Stimulated activated CD8-positive, alpha-beta memory T cell treated with anti-CD3 and anti-CD28 coated beads, Interleukin-15, amount 100 ng/mL, for 24 hours (primary cell): ENCODE data around the gene P4HA1.

Experiments used
- DNase-seq: peaks from one replicate; pipeline ENCODE4 v3.0.0-alpha.2; 2020; ENCODE audit warnings: low read depth

The P4HA1 gene

GRCh38 chr10:73093922-73094850, 2.5 kb downstream of the P4HA1 start:
- DNase-seq = no peak

DNA sequence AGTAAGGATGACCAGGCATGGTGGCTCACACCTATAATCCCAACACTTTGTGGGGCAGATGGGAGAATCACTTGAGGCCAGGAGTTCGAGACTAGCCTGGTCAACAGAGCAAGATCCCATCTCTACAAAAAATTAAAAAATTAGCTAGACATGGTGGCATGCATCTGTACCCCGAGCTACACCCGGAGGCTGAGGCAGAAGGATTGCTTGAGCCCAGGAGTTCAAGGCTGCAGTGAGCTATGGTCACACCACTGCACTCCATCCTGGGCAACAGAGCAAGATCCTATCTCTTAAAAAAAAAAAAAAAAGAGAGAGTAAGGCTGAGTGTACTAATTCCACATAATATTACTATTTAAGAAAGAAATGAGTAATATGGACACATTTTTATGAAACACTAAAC, 3.8 kb downstream of the P4HA1 start:
- no peak for DNase-seq

DNA sequence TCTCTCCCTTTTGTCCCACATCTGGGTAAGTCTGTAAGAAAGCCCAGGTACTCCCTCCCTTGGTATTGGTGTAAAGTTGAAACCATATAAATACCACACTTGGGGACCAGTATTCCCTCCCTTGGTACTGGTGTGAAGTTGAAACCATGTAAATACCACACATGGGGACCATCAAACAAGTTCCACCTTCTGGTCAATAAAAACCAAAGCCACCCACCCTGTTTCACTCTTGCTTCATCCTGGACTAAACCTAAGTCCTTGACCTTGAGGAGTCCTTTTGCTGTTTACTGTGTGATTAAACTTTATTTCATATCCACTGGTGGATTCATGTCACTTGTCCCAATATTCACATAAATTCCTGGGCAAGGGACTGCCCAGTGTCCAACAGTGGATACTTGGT, 8.4 kb downstream of the P4HA1 start:
- DNase-seq = no peak

GRCh38 chr10:73086816-73087215, 9.8 kb downstream of the P4HA1 start:
- DNase-seq = no peak

- no peak for DNase-seq
Observed at GRCh38 chr10:73084209-73084608, 12.5 kb downstream of the P4HA1 start.

GRCh38 chr10:73083221-73083620, 13.4 kb downstream of the P4HA1 start:
- no peak for DNase-seq

GRCh38 chr10:73079779-73080541, 16.7 kb downstream of the P4HA1 start:
- no peak for DNase-seq

- DNase-seq = no peak
Observed at GRCh38 chr10:73076360-73077183, 20.1 kb downstream of the P4HA1 start.

- DNase-seq = no peak
Observed at GRCh38 chr10:73075829-73076228, 20.8 kb downstream of the P4HA1 start.

GRCh38 chr10:73073627-73074026, 23.0 kb downstream of the P4HA1 start:
- DNase-seq = no peak

DNA sequence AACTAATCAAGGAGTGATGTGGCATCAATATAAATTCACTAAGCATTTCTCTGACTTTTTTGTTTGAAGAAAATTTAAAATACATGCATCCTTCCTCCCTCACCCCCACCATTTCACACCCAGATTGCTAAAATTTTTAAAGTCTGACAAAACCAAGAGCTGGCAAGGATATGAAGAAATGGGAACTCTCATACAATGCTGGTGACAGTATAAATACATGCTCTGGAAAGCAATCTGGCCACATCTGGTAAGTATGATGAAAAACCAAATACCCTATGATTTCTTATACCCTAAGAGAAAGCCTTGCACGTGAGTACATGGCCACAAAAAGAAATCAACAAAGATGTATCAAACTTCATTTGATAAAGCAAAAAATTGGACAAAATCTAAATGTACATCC, 31.2 kb downstream of the P4HA1 start:
- no peak for DNase-seq

DNA sequence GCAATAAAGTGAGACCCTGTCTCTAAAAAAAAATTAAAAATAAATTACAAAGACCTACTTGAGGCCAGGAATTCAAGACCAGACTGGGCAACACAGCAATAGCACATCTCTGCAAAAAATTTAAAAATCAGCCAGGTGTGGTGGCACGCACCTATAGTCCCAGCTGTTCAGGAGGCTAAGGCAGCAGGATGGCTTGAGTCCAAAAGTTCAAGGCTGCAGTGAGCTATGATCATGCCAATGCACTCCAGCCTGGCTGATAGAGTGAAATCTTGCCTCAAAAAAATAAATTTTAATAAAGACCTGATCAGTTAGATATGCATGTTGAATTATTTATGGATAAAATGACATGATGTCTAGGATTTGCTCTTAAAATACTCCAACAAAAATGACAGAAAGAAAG, 34.9 kb downstream of the P4HA1 start:
- no peak for DNase-seq

GRCh38 chr10:73060738-73061635, 35.7 kb downstream of the P4HA1 start:
- no peak for DNase-seq

DNA sequence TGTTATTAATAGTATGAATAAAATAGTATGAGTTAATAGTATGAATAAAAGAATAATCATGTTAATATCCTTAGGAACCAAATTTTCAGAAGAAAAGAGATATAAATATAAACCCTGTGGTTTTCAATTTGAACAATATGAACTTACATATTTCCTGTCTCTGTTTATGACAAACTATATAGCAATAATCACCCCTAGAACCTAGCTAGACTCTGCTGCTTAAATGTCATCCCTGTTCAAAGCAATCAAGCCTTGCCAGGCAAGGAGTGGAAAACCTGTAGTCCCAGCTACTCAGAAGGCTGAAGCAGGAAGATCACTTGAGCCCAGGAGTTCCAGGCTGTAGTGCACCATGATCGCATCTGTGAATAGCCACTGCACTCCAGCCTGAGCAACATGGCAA, 36.5 kb downstream of the P4HA1 start:
- no peak for DNase-seq

GRCh38 chr10:73058057-73058591, 38.5 kb downstream of the P4HA1 start:
- DNase-seq = no peak

GRCh38 chr10:73054286-73054685, 42.4 kb downstream of the P4HA1 start:
- DNase-seq = no peak

DNA sequence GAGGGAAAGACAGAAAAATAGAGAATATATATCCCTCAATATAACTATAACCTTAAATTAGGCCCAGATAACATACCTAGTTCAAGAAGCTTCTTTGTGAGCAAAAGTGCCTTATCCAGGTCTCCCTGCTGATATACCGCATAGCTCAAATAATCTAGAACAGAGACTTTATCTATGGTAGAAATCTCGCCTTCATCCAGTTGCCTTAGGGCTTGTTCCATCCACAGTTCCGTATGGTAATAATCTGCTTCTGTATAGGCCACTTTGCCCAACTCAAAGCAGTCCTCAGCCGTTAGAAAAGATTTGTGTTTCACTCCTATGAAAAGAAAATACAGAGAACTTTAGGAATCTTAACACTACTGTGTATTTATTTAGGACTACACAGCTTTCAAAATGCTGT, 43.4 kb downstream of the P4HA1 start:
- DNase-seq = no peak

DNA sequence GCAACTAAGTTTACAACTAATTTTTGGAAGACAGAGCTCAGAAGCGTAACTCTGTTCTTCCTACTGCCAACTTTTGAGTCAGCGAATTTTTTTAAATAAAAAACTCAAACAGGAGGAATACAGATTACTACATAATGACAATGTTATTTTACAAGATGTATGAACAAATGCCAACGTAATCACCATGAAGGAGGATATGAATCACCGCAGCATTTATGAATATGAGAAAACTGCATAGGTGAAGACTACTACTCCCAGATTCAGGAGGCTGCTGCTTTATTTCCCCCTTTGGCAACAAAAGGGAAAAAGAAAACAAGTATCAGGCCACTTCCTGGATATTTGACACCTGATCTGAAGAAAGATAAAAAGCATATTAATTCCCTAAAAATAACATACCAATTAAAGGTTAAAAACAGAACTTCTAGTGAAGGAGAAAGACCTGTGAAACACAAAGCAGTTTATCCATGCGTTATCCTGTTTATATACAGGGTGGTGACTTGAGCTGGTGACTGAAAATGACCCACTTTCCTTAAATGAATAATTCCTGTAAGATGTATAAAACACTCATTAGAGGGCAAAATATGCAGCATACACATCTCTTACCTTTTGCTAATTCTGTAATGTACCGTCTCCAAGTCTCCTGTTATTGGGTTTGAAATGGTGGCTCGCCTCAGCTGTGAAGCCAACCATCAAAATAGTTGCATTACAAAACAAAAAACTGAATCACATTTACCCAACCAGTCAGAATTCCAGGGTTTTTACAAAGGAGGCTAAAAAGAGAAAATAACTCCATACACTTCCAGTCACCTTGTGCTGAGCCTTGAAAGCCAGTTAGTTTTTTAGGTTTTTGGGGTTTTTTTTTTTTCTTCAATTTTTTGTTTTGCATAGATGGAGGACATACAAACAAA, 52.0 kb downstream of the P4HA1 start:
- DNase-seq = no peak

GRCh38 chr10:73043766-73044377, 52.8 kb downstream of the P4HA1 start:
- no peak for DNase-seq

DNA sequence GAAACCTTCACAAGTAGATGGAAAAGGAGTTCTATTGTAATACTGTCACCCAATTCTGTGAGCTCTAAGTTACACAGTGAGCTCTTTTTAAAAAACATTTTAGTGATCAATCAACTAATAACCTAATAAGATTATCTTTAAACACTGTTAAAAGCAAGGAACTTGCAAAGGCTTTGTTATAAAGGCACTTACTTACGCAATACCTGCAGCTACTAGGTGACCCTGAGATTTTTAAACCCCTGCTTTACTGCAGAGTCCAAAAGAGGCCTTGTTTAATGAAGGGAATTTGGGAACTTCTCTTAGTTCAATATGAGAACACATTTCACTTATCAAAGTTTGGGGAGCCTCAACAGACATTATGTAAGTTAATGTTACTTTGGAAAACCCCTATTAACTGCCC, 53.3 kb downstream of the P4HA1 start:
- DNase-seq = no peak
